Stimulated activated CD4-positive, alpha-beta T cell treated with anti-CD3 and anti-CD28 coated beads, Interleukin-4, amount 100 ng/mL, for 48 hours (primary cell): Measurements from ENCODE around the gene SRPK2.
"Not testable (repeated sequence)": the region's sequence is repeated elsewhere in the genome, so short reads cannot be mapped to it uniquely, and the experiment has no call there.

Source experiments
- DNase-seq, 2 donors: peaks; one replicate each; pipeline ENCODE4 v3.0.0-alpha.2; 2020; ENCODE audit warnings: low read depth in 2 of 2

The SRPK2 gene

GRCh38 chr7:105376908-105377533, 11.7 kb downstream of the SRPK2 start:
- no peak for DNase-seq

GRCh38 chr7:105369944-105370343, 18.8 kb downstream of the SRPK2 start:
- DNase-seq: no peak

GRCh38 chr7:105367458-105367857, 21.3 kb downstream of the SRPK2 start:
- no peak for DNase-seq

DNA sequence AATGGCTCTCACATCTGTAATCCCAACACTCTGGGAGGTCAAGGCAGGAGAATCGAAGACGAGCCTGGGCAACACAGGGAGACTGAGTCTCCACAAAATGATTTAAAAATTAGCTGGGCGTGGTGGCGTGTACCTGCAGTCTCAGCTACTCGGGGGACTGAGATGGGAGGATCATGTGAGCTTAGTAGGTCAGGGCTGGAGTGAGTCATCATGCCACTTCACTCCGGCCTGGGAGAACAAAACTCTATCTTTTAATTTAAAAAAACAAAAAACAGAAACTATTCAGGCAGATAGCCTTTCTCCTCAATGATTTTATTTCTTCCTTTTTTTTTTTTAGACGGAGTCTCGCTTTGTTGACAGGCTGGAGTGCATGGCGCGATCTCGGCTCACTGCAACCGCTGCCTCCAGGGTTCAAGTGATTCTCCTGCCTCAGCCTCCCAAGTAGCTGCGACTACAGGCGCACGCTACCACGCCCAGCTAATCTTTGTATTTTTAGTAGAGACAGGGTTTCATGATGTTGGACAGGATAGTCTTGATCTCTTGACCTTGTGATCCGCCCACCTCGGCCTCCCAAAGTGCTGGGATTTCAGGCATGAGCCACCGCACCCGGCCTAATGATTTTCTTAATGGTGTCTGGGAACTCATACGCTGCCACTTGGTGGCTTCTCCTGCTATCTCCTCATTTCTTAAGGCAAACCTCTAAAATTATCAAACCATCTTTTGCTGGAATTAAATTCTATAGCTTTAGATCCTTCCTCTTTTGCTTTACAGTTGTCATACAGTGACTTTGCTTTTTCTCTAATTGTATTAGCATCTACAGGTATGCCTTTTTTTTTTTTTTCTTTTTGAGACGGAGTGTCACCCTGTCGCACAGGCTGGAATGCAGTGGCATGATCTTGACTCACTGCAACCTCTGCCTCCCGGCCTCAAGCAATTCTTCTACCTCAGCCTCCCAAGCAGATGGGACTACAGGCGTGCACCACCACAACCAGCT, 22.9 kb downstream of the SRPK2 start:
- no peak for DNase-seq

- DNase-seq: no peak
These were observed 24.0 kb downstream of the SRPK2 start for GRCh38 chr7:105364684-105365083.

DNA sequence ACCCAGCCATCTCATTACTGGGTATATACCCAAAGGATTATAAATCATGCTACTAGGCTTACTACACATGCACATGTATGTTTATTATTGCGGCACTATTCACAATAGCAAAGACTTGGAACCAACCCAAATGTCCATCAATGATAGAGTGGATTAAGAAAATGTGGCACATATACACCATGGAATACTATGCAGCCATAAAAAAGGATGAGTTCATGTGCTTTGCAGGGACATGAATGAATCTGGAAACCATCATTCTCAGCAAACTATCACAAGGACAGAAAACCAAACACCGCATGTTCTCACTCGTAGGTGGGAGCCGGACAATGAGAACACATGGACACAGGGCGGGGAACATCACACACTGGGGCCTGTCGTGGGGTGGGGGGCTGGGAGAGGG, 25.1 kb downstream of the SRPK2 start:
- not testable (repeated sequence) for DNase-seq

DNA sequence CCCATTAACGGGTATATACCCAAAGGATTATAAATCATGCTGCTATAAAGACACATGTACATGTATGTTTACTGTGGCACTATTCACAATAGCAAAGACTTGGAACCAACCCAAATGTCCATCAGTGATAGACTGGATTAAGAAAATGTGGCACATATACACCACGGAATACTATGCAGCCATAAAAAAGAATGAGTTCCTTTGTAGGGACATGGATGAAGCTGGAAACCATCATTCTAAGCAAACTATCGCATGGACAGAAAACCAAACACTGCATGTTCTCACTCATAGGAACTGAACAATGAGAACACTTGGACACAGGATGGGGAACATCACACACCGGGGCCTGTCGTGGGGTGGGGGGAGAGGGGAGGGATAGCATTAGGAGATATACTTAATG, 26.0 kb downstream of the SRPK2 start:
- not testable (repeated sequence) for DNase-seq

DNA sequence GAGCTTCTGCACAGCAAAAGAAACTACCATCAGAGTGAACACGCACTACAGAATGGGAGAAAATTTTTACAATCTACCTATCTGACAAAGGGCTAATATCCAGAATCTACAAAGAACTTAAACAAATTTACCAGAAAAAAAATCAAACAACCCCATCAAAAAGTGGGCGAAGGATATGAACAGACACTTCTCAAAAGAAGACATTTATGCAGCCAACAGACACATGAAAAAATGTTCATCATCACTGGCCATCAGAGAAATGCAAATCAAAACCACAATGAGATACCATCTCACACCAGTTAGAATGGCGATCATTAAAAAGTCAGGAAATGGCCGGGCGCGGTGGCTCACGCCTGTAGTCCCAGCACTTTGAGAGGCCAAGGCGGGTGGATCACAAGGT, 26.7 kb downstream of the SRPK2 start:
- not testable (repeated sequence) for DNase-seq

GRCh38 chr7:105360149-105360548, 28.6 kb downstream of the SRPK2 start:
- not testable (repeated sequence) for DNase-seq

GRCh38 chr7:105355701-105356100, 33.0 kb downstream of the SRPK2 start:
- no peak for DNase-seq

GRCh38 chr7:105354383-105354782, 34.3 kb downstream of the SRPK2 start:
- DNase-seq: no peak

GRCh38 chr7:105353752-105354328, 34.9 kb downstream of the SRPK2 start:
- DNase-seq: no peak

DNA sequence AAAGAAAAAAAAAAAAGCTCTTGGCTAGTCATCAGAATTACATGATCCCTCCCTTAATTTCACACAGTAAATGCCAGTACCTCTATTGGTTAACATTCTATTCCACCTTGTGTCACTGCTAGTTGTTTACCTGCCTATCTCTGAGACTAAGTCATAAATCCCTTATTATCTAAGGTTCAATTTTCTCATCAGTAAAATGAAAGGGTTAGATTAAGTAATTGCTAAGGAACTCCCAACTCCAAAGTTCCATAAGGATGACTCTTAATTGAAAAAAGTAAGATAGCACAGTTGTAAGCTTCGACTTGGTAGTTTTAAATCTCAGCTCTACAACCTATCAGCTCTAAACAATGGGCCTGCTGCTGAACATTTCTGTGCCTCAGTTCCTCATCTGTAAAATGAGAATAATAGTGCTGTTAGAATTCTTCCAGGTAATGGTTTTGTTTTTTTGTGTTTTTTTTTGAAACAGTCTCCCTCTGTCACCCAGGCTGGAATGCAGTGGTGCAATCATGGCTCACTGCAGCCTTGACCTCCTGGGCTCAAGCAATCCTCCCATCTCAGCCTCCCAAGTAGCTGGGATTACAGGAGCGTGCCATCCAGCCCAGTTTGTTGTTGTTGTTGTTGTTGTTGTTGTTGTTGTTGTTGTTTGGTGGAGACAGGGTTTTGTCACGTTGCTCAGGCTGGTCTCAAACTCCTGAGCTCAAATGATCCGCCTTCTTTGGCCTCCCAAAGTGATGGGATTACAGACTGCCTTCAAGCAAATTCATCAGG, 35.6 kb downstream of the SRPK2 start:
- DNase-seq: no peak

GRCh38 chr7:105352018-105352612, 36.6 kb downstream of the SRPK2 start:
- DNase-seq: peak in 1 of 2 donors; percentile 42

DNA sequence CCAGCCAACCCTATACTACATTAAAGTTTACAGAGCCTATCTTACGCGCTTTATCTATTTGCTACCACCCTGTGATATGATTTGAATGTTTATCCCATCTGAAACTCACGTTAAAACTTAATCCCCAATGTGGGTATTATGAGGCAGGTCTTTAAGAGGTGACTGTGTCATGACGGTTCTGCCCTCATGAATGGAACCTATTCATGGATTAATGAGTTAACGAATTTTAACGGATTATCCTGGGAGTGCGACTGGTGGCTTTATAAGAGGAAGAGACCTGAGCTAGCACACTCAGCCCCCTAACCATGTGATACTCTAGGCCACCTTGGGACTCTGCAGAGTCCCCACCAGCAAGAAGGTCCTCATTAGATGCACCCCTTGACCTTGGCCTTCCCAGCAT, 37.8 kb downstream of the SRPK2 start:
- no peak for DNase-seq

- DNase-seq: not testable (repeated sequence)
These were observed 40.5 kb downstream of the SRPK2 start for GRCh38 chr7:105348177-105348576.

DNA sequence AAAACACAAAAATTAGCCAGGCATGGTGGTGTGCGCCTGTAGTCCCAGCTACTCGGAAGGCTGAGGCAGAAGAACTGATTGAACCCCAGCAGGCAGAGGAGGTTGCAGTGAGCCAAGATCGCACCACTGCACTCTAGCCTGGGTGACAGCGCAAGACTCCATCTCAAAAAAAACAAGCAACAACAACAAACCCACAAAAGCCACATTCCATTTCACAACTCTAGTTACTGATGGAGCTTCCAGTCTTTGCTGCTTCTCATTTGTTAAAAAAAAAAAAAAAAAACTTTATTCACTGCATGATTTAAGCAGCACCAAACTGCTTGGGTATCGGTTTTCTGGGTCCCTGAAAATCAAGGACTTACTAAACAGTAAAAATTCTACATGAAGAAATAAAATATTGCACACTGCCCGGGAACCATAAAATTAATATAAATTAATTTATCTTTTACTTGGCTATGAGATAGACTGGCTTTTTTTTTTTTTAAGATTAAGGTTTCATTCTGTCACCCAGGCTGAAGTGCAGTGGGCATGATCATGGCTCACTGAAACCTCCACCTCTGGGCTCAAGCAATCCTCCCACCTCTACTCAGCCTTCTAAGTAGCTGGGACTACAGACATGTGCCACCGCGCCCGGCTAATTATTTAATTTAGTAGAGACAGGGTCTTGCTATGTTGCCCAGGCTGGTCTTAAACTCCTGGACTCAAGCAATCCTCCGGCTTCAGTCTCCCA, 42.0 kb downstream of the SRPK2 start:
- no peak for DNase-seq

DNA sequence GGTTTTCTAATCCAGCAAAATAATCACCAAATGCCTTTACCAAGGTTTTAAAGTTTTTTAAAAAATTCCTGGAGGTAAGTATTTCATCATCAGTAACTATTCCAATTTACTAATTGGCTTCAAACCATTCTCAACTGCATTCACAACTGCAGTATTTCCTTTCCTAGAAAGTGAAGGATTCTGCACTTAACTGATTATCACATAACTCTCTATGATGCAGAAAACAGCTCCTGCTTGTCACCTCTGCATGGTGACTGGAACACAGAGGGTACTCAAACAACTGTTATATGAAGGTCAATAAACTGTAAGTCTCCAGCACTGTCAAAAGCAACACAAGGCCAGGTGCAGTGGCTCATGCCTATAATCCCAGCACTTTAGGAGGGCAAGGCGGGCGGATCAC, 42.6 kb downstream of the SRPK2 start:
- DNase-seq: no peak

DNA sequence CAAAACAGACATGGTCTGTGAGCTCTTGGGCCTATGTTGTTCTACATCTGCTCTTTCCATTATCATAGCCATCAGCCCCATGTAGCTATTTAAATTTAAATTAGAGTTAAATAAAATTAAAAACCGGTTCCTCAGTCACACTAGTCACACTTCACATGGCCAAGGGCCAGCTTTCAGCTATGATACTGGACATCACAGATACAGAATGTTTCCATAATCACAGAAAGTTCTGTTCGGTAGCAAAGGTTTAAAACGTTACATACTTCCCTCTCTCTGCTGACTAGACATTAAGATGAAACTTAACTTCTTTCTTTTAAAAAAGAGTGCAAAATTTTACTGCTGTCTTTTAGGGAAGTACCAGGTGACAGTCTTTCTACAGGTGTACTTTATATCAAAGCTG, 43.0 kb downstream of the SRPK2 start:
- no peak for DNase-seq

- no peak for DNase-seq
These were observed 43.7 kb downstream of the SRPK2 start for GRCh38 chr7:105345003-105345402.
